ENCODE results near the gene RAB40A.

- TF ChIP-seq CTCF (conservative IDR thresholded peaks at IDR 0.05; ENCODE audit: low read length) = no peak
- no peak for TF ChIP-seq EZH2phosphoT487 (IDR thresholded peaks at IDR 0.05; ENCODE audit: borderline replicate concordance, low read depth, low read length)
Observed at GRCh38 chrX:103464072-103464773, 55.1 kb downstream of the RAB40A start.
